Activated CD8-positive, alpha-beta memory T cell treated with anti-CD3 and anti-CD28 coated beads, Interleukin-2, amount 50 U/mL, for 4 hours (primary cell): Measurements from ENCODE around the gene CD47.

Experiments
- DNase-seq: peaks from one replicate; pipeline ENCODE4 v3.0.0-alpha.2; 2020

Gene CD47

DNA sequence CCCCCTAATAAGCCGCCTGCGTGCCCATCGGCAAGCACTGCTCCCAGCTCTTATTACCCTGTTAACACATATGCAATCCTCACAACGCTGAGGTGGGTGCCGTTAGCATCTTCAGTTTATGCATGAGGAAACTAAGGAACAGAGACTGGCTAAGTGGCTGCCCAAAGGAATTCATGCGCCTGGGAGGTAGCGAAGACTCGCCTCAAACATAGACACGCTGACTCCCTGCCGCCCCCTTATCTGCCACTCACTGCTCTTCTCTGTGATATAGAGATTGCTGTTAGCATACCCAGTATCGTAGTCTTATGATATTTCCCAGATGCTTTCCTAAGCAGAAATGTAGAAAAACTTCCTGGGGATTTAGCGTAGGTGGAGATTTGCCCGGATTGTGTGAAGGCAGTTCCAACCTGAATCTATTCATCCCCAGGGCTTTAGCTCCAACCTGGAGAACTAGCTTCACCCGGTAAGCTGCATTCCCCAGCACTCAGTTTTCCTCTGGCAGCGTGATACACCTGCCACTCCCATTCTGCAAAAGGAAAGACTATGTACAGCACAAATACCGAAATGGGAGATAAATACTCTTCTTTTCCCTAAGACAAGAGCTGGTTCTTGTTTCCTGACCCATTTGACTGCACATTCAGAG lies 23.7 kb upstream of the CD47 start:
- no peak for DNase-seq

DNA sequence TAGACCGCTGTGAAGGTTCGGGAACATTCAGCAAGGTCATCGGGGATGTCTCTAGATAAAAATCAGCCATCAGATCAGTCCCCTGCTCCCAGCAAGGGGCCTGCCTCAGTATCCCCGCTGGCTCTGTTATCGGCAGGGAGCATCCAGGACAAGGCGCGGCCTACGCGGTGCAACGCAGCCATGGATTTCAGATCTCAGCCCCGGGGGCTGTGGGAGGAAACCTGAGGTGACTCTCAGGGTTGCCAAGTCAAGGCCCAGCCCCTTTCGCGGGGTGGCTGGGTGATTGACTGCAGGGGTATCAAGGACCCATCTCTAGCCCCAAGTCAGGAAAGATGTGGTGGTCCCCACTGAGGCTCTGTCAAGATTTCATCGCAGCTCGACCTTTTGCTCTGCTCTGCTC lies 23.1 kb upstream of the CD47 start:
- DNase-seq: no peak

GRCh38 chr3:108110934-108111333 lies 20.1 kb upstream of the CD47 start:
- no peak for DNase-seq

- DNase-seq: no peak
Observed at GRCh38 chr3:108108416-108108815, 17.6 kb upstream of the CD47 start.

DNA sequence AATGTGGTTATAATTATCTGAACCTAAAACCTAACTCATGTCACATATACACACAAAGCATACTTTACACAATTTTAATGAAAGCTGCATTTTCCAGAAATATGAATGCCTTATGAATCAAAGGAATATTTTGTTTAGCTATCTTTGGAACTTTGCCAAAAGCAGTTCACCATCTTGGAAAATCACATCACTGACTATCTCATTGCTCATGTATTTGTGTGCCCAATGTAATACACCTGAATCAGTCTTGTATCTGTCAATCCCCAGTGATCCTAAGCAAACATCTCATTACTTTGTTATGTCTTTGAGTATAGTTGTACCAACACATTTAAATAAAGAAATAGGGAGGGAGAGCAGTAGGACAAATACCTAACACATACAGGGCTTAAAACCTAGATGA lies 15.6 kb upstream of the CD47 start:
- no peak for DNase-seq

DNA sequence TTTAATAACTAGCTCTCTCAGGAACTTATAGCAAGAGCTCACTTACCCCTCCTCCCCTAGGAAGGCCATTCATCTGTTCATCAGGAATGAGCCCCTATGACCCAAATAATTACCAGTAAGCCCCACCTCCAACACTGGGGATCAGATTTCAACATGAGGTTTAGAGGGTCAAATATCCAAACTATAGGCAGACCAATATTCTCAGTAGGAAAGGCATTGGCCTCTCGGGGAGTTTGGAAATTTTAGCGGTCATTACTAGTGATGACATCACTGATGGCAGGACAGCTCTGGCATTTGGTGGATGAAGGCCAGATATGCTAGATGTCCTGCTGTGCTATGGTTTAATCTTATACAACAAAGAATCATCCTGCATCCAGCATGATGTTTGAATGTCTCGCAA lies 15.2 kb upstream of the CD47 start:
- no peak for DNase-seq

DNA sequence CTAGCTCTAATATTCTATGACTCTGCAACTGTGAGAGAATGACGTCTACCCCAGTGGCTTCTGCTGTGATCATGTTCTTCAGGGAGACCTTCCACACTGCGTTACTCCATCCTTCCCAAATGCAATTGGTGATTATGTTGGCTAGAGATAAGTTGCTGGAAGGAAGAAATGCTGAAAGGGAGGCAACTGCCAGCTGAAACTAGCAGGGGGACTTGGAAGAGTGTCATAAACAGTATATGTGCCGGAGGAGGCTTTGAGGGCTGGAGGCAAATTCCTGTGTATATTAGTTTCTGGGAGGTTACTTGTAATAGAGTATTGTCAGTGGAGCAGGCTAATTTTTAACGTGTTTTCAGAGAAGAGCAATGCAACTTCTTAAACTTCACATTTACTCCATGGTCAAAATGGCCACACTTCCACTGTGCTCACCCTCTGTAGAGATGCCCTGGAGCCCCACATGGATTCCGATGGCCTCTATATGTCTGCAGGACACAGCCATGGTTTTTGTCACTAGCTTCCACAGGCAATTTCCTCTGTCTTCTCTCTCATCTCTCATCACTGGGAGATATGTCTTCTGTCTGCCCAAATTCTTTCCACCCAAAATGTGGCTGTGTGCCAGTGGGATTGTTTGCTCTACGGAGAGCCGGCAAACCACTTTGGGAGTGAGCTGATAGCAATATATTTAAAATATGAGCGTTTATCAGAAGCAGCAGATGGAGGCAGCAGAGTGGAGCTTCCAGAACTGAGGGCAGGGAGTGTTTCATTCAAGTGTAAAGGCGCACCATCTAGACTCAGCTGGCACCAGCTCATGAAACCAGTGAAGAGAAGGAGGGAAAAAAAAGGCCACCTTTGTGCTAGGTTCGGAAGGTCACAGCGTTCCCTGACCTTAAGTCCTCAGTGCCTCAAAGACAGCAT lies 13.3 kb upstream of the CD47 start:
- DNase-seq: no peak

GRCh38 chr3:108103040-108103751 lies 12.4 kb upstream of the CD47 start:
- DNase-seq: no peak

- no peak for DNase-seq
Observed at GRCh38 chr3:108102420-108103039, 11.7 kb upstream of the CD47 start.

- DNase-seq: peak; percentile 39
Observed at GRCh38 chr3:108100906-108101660, 10.3 kb upstream of the CD47 start.

DNA sequence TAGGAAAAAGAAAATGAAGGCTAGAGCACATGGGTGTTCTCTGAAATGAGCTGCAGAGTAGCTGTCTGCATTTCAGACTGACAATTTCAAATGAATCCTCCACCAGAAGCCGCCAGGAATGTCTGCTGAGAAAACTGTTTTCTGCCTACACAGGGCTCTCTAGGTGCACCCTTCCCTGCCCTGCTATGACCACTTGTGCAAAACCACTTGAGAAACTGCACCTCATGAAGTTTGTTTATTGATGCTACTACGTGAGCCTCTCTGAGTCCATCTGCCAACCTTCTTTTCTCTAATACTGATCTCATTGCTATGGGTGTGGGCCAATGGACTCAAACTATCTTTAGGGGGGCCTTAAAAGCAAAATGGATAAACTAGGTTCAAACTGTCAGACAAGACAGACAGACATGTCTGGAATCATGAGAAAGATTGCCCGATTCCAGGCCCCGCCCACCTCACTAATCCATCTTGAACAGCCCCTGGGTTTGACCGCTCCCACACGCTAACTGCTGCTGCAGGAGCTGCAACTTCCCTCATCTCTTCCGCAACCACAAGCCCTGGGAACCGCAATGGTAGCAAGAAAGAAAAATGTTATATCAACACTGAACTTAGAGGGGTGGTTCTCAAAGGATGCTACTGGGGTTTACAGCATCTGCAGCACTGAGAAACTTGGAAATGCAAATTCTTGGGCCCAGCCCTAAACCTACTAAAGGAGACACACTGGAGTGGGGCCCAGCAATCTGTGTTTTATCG lies 9.0 kb upstream of the CD47 start:
- no peak for DNase-seq

GRCh38 chr3:108099244-108099643 lies 8.4 kb upstream of the CD47 start:
- DNase-seq: no peak

- DNase-seq: no peak
Observed at GRCh38 chr3:108098003-108098370, 7.2 kb upstream of the CD47 start.

- no peak for DNase-seq
Observed at GRCh38 chr3:108097322-108098002, 6.6 kb upstream of the CD47 start.

DNA sequence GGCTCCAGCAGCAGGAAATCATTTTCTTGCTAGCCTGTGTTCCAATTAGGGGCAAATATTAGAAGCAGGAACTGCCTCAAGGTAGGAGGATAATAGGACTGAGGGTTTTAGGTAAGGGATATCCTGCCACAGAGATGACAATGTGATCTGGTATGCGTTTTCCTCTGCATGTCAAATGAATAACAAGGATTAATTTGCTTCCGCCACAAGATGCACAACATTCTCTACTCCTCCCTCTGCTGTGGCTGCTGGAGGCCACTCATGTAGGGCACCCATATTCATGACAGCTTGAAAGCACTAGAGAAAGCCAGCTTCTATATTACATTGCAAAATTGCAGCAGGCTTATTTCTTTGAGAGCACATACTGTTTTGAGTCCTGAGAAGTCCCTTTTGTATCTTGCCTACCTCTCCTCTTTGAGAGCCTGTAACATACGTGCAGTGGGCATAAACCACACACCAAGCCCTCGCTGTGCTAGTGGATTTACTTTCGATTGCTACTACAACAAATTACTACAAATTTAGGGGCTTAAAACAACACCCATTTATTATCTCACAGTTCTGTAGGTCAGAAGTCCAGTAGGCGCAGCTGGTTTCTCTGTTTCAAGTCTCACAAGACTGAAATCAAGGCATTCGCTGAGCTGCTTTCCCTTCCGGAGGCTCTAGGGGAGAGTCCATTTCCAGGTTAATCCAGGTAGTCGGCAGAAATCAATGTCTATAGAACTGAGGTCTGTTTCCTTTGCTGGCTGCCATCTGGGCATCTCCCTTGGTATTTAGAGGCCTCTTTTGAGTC lies 5.9 kb upstream of the CD47 start:
- DNase-seq: no peak

GRCh38 chr3:108093616-108094015 lies 2.8 kb upstream of the CD47 start:
- DNase-seq: peak; percentile 29

GRCh38 chr3:108093021-108093420 lies 2.2 kb upstream of the CD47 start:
- no peak for DNase-seq

GRCh38 chr3:108092501-108092900 lies 1.7 kb upstream of the CD47 start:
- no peak for DNase-seq

- peak; percentile 43 for DNase-seq
Observed at GRCh38 chr3:108091498-108092250, 843 bp upstream of the CD47 start.
